Right renal cortex interstitium (tissue), 3 donors: ENCODE results near the gene SP3. TPM values are rescaled to one million over a fixed set of nuclear protein-coding genes. Genes with fewer than 3 reads are reported as not detected.
A peak's percentile ranks its signal among the peaks of the same experiment; 100 is the strongest.

Experiments
- DNase-seq, 3 donors: peaks; one replicate each; pipeline ENCODE4 v3.0.0-alpha.2; 2013; ENCODE audit warnings: low read depth in 3 of 3, low spot score in 2 of 3
- polyA plus RNA-seq, 3 donors: library from polyadenylated mRNA; unstranded; fragments of 120-200 nt; gene quantifications; one replicate each; pipeline ENCODE4 v1.2.1, GENCODE V29; 2013; ENCODE audit not compliant: insufficient read length in 3 of 3

SP3 gene
- polyA plus RNA-seq, 3 donors, result 119 to 134 (median 128) TPM

DNA sequence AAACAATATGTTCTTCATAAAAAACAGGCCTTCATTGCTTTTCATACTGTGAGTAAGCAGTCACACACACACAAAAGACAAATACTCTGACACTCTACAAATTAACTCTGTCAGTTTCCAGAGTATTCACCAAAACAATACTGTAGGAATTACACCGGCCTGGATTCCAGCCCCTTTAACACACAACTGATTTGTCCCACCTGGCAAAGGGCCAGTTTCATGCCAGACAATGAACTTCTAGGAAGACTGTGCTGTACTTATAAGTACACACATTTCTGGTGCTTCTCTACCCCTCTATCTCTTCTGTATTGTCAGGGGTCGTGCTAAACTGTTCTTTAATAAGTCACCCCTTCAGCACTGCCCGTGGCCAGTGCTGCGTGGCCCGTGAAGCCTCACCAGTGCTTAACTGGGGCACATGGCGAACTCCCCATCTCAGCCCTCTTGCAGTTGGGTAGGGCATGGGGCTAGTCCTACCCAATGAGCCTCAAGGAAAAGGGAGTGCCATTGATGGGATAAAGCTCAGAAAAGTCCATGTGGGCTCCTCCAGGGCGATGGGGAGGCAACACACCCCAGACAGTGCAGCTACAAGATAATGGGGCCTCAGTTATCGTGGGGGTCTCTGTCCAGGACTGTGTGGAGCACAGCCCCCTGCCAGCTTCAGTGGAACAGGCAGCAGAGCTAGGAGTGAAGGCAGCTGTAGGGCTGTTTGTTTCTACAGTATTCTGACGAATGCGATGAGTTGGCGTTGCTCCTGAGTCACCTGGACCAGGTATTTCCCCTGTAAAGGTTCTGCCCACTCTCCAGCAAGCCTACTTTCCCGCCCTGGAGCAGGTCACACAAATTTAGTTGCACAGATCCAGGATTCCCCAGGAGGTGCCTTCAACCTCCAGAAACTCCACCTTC is 99.0 kb downstream of the SP3 start:
- no peak for DNase-seq

DNA sequence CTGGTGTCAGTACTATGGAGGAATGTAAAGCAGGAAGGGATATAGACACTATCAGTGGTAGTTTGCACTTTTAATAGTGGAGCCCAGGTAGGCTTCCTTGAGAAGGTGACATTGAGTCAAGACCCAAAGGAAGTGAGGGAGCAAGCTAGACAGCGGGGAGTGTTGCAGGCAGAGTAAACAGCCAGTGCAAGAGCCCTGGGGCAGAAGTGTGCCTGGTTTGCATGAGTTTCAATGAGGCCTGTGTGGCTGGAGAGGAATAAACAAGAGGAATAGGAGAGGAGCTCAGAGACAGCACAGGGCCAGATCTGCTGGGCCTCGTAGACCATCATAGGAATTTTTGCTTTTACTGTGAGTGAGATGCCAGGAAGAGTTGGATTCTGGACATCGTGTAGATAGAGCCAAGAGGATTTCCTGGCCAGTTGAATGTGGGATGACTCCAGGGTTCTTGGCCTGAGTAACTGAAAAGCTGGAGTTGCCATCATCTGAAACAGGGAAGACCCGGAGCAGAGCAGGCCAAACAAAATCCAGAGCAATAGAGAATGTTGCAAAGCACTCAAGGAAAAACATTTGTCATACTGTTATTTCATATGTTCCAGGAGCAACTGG is 102.5 kb downstream of the SP3 start:
- DNase-seq, result no peak

DNA sequence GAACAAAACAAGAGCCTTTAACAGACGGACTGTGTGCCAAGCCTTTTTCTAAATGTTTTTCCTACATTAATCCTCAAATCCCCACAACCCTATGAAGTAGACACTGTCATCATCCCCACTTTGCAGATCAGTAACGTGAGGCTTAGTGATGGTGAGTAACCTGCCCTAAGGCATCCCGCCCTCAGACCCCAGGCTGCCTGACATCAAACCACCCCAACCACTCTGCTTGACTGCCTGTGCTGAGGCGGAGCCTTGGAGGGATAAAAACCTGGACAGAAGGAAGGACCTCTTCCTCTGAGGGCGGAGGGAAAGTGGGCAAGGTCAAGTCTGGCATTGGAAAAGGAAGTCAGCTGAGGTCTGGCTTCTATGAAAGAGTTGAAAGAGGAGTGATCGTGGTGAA is 104.6 kb downstream of the SP3 start:
- DNase-seq, result no peak

DNA sequence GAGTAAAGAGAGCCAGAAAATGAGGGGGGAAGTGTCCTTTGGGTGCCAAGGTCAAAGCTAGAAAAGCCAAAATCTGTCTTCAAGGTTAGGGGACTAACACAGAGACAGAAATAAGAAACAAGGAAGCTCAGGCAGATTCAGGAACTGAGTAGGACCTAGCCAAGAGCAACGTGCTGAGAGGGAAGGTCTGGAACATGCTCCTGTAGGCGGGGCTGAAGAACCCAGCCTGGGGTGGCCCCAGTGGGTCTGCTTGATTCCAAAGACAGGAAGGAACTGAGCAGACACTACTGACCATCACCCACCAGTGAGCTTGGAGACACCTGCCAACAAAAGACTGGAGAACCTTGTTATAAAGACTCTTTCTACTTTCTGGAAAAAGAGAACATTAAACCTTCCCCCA is 105.1 kb downstream of the SP3 start:
- no peak for DNase-seq

DNA sequence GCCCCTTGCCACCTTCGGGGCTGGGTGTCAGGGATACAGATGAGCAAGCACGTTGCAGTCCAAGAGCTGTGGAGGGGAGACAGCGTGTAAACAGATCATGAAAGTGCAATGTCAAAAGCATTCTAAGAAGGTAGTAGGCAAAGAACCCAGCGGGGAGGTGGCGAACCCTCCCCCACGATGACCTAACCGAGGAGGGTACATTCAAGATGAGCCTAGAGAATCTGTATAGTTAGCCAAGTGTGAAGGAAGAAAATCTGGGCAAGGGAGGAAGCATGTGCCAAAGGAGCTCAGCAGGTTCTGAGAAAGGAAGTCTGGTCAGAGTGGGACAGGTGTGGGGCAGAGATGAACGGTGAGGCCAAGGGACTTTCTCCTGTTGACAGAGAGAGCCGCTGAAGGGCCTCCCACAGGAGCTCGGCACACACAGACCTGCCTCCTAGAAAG is 106.9 kb downstream of the SP3 start:
- peak in 1 of 3 donors; percentile 15 for DNase-seq
